ENCODE measurements around the gene STUB1.

STUB1 gene

DNA sequence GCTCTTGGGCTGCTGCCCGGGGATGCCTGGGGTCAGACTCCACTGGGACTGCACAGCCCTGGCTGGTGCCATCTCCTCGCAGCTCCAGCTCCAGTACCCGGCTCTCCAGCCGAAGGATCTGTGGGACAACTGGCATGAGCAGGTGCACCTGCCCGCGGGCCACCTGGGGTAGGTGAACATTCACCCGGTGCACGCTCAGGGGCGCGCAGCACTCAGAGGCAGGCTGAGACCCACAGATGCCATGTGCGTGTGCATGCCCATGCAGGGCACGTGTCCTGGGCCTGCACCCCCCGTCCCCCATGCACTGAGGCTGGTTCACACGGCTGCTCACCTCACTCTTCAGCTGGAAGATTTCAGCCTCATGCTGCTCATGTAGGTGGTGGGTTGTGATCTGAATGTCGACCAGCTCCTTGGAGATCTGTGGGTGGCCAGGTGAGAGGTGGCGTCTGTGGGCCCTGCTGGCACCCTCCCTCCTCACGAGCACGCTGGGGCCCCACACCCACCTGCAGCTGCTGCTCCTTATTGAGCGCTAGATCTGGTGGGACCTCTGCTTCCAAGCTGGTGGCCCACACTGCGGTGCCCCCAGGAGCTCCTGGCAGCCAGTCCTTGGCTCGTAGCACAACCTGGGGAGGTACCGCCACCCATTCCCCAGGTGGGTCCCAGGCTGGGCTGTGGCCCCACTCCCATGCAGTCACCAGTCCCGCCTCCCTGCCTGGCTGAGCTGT is 45.4 kb downstream of the STUB1 start:
- DNase-seq (ENCODE audit: low read depth) = no peak

DNA sequence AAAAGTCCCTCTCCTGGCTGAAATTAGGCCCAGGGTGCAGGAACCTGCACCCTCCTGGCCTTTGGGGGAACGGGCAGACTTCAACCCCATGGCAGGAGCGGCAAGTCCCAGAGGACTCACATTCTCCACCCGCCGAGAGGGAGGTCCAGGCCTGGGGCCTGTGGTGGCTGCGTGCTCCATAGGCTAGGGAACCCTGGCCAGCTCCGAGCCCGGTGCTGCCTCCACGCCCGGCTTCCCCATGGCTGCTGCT is 45.9 kb downstream of the STUB1 start:
- DNase-seq (ENCODE audit: low read depth) = no peak

DNA sequence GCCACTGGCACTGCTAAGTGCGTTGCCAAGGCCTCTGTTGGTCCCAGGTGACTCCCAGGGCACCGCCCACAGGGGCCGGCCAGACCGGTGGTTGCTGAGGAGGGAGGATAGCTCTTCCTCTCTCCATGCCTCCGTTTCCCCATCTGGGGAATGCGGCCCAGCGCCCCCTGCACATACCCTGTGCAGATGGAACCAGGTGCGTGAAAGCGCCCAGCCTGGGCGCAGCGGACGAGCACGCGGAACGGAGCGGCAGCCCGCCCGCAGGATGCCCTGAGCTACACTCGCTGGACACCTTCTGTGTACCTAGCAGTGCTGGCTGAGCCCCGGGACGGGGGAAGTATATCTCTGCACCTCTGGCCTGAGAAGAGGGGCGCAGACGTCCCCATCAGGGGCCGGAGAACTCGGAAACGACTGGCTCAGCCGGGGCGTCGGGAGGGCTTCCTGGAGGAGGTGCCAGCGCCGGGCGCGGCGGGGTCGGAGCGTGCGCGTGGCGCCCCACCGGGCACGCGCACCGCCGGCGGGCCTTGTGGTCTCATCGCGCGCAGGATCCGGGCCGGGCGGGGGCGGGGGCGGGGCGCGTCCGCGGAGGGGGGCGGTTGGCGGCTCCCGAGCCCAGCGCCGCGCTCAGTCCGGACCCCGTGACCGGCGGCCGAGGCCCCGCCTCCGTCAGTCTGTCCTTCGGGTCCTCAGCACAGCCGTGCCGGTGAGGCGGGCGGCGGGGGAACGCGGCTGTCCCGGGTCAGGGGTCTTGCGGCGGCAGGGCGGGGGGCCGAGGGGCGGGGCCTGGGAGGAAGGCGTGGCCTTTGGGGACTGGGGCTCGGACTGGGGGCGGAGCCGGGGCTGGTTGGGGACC is 46.5 kb downstream of the STUB1 start, which contains the start of the genes CCDC78 and HAGHL:
CCDC78 (minus strand) TSS at position 6 of the 853 bp plus-strand sequence. CDS start 76 bp downstream, outside the sequence.
HAGHL (plus strand) TSS at position 669 of the 853 bp plus-strand sequence. CDS start 404 bp downstream, outside the sequence.
- DNase-seq (ENCODE audit: low read depth) = no peak

DNA sequence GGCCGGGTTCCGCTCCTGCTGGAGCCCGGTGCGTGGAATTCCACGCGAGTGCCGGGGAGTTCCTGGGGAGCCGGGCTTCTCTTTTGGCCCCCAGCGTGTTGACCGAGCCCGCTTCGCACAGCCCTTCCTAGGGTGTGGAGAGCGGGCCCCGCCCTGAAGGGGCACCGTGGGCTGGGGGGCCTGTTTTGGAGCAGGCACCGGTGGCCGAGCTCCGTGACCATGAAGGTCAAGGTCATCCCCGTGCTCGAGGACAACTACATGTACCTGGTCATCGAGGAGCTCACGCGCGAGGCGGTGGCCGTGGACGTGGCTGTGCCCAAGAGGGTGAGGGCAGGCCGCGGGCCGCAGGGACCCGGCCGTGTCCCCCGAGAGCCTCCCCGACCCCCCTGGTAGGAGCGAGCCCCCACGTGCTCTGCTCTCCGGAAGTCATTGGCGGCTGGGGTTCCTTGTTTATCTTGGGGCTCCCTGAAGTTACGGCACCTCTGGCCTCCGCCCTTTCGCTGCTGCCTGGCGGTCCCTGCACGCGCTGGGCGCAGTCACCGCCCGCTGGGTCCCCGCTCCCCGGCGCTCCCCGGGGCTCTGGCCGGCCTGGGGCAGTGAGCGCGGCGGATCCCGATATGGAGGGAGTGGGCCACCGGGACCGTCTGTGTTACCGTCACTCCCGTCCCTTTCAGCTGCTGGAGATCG is 47.2 kb downstream of the STUB1 start:
- no peak for DNase-seq (ENCODE audit: low read depth)

DNA sequence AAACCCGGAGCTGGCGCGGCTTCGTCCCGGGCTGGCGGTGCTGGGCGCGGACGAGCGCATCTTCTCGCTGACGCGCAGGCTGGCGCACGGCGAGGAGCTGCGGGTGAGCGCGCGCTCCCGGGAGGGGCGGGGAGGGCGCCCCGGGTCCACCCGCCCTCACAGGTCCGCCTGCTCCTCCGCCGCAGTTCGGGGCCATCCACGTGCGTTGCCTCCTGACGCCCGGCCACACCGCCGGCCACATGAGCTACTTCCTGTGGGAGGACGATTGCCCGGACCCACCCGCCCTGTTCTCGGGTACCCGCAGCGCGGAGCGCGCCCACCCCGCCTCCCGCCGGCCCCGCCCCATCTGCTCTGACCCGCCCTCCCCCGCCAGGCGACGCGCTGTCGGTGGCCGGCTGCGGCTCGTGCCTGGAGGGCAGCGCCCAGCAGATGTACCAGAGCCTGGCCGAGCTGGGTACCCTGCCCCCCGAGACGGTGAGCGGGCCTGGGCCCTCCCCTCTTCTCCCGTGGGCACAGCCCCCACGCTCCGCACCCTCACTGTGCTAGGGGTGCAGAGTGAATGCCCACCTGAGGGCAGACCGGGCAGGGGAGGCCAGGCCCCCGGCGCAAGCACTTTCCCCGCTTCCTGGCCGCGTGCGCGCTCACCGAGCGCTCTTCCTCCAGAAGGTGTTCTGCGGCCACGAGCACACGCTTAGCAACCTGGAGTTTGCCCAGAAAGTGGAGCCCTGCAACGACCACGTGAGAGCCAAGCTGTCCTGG is 48.1 kb downstream of the STUB1 start:
- peak; percentile 74 for DNase-seq (ENCODE audit: low read depth)

DNA sequence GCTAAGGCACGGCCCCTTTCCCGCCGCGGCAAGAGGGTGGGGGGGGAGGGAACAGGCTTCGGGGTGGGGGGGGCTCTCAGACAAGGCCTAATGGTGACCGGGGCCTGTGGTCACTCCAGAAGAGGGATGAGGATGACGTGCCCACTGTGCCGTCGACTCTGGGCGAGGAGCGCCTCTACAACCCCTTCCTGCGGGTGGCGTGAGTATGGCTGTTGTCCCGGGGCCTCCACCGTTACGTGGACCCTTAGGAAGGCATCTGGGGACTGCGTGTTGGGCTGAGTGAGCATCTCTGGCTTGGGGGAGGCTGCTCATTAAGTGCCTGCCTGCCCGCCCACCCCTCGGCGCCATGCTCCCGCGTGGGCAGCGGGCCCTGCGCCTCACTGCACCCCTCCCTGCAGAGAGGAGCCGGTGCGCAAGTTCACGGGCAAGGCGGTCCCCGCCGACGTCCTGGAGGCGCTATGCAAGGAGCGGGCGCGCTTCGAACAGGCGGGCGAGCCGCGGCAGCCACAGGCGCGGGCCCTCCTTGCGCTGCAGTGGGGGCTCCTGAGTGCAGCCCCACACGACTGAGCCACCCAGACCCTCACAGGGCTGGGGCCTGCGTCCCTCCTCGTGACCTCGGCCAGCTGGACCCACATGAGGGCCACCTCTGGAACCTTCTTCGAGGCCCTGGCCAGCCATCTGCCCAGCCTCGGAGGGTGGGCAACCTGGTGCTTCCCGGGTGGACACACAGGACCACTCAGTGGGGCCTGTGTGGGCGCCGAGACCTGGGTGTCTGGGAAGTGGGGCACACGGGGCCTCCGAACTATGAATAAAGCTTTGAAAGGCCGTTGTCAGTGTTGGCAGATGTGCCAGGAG is 48.9 kb downstream of the STUB1 start:
- no peak for DNase-seq (ENCODE audit: low read depth)

DNA sequence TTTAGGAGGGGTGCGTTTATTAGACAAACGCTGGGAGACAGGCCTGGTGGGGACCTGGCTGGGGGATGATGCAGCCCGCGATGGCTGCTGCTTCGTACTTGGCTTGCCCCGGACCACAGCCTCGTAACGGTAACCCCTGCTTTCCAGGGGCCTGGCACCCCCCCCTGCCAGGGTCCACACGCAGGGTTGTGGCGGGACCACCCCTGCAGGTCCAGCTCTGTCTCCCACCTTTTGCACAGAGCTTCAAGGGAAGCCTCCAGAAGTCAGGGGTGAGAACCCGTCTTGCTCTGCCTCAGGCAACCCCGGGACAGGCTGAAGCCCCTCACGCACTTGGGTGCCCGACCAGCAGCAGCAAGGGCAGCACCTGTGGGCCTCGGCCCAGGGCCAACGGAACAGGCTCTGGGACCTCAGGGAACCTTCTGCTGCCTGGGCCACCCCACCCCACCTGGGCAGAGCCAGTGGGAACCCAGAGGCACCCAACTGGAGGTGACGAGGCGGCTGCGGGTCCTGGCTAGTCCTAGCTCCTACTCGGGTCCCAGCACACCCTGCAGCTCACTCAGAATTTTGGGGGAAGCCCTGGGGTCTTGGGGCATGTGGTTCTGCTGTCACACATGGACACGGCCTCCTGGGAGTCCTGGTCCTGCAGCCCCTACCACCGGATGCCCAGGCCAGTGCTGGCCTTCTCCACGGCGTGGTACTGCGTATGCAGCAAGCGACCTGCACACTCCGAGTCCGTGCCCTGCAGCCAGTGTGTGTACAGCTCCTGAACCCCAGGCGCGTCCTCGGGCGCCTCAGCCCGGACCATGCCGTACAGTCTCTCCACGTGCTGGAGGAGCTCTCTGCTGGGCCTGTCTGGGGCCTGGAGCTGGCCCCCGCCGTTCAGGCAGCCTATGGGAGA is 49.8 kb downstream of the STUB1 start:
- DNase-seq (ENCODE audit: low read depth) = no peak

DNA sequence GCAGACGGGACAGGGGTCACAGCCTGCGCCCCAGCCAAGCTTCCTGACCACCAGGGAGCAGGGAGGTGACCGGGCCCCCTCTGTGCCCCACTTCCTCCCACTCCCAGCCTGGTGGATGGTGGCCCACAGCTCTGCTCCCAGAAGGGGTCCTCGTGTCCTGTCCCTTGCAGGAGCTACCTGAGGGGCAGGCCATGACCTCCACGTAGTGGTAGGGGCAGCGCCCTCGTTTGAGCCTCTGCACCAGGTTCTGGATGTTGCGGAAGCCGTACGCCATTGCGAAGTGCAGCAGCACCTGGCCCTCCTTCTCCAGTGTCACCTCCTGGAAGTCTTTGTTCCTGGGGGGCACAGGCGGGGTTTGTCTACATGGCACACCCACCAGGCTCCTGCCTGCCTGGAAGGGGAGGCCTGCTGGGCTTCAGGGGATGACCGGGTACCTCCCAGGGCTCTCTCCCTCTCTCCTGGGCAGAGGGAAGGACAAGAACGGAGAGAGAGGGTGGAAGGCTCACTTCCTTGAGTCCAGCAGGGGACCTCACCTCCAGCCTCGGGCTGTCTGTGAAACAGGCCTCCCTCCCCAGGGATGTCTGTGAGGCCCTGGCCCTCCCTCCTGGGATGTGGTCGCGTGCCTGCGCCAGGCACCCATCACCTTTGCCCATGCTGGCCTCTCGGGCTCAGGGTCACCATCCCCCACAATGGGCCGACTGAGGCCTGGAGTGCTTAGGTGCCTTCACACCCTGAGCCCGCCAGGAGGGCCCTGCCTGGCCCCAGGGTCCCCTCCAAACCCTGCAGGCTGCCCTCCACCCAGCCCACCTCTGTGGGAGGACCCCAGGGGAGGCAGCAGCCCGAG is 50.7 kb downstream of the STUB1 start:
- DNase-seq (ENCODE audit: low read depth) = no peak

DNA sequence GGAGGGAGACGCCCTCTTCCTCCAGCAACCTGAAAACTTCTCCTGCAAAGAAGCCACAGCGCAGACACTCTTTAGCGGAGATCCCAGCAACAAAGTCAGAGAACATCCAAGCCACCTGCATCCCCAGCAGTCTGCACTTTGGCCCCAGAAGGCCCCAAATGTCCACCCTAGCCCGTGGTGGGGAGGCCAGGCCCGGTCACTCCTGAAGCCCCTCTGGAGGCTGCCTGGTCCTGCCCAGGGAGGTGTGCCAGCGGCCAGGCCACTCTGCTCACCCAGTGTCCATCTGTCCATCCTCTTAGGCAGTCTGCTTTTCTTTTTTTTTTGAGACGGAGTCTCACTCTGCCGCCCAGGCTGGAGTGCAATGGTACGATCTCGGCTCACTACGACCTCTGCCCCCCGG is 52.1 kb downstream of the STUB1 start:
- DNase-seq (ENCODE audit: low read depth) = no peak

All from amniotic epithelial cell (primary cell).